NCI-H1694 (cell line): ENCODE data around the gene B3GALNT2.
"Not testable (repeated sequence)": the region's sequence is repeated elsewhere in the genome, so short reads cannot be mapped to it uniquely, and the experiment has no call there.

Experiments used
- DNase-seq: peaks from one replicate; lab custom pipeline; 2025; lab: John Stamatoyannopoulos, UW

The B3GALNT2 gene

GRCh38 chr1:235503403-235504121, 690 bp downstream of the B3GALNT2 start:
- DNase-seq, result no peak

- no peak for DNase-seq
Measured at GRCh38 chr1:235502601-235503402, 1.4 kb downstream of the B3GALNT2 start.

GRCh38 chr1:235500971-235501540, 3.2 kb downstream of the B3GALNT2 start:
- no peak for DNase-seq

- DNase-seq, result no peak
Measured at GRCh38 chr1:235495551-235495950, 8.7 kb downstream of the B3GALNT2 start.

- DNase-seq, result no peak
Measured at GRCh38 chr1:235495030-235495429, 9.2 kb downstream of the B3GALNT2 start.

- no peak for DNase-seq
Measured at GRCh38 chr1:235494531-235494930, 9.7 kb downstream of the B3GALNT2 start.

GRCh38 chr1:235491644-235492043, 12.6 kb downstream of the B3GALNT2 start:
- no peak for DNase-seq

GRCh38 chr1:235486321-235486720, 17.9 kb downstream of the B3GALNT2 start:
- no peak for DNase-seq

GRCh38 chr1:235485558-235485957, 18.7 kb downstream of the B3GALNT2 start:
- no peak for DNase-seq

- DNase-seq, result no peak
Measured at GRCh38 chr1:235483090-235483489, 21.2 kb downstream of the B3GALNT2 start.

GRCh38 chr1:235473806-235474205, 30.4 kb downstream of the B3GALNT2 start:
- DNase-seq, result no peak

GRCh38 chr1:235470741-235471439, 33.4 kb downstream of the B3GALNT2 start:
- no peak for DNase-seq

- DNase-seq, result not testable (repeated sequence)
Measured at GRCh38 chr1:235469897-235470296, 34.4 kb downstream of the B3GALNT2 start.

- DNase-seq, result no peak
Measured at GRCh38 chr1:235468970-235469369, 35.3 kb downstream of the B3GALNT2 start.

GRCh38 chr1:235468004-235468403, 36.2 kb downstream of the B3GALNT2 start:
- no peak for DNase-seq

GRCh38 chr1:235465066-235465465, 39.2 kb downstream of the B3GALNT2 start:
- no peak for DNase-seq

- not testable (repeated sequence) for DNase-seq
Measured at GRCh38 chr1:235462832-235463231, 41.4 kb downstream of the B3GALNT2 start.

GRCh38 chr1:235461954-235462353, 42.3 kb downstream of the B3GALNT2 start:
- no peak for DNase-seq

- DNase-seq, result no peak
Measured at GRCh38 chr1:235460770-235461169, 43.5 kb downstream of the B3GALNT2 start.

- DNase-seq, result not testable (repeated sequence)
Measured at GRCh38 chr1:235457856-235458255, 46.4 kb downstream of the B3GALNT2 start.

- peak; percentile 71 for DNase-seq
Measured at GRCh38 chr1:235455823-235456222, 48.4 kb downstream of the B3GALNT2 start.

GRCh38 chr1:235455097-235455496, 49.2 kb downstream of the B3GALNT2 start:
- no peak for DNase-seq
